ENCODE measurements around the gene FHOD1. TPM values are rescaled to one million over a fixed set of nuclear protein-coding genes. Genes with fewer than 3 reads are reported as not detected.

FHOD1 gene
- polyA plus RNA-seq, 2 of the 4 experiments (the other 2 are of a cell fraction) = 16.1 to 33.6 TPM

DNA sequence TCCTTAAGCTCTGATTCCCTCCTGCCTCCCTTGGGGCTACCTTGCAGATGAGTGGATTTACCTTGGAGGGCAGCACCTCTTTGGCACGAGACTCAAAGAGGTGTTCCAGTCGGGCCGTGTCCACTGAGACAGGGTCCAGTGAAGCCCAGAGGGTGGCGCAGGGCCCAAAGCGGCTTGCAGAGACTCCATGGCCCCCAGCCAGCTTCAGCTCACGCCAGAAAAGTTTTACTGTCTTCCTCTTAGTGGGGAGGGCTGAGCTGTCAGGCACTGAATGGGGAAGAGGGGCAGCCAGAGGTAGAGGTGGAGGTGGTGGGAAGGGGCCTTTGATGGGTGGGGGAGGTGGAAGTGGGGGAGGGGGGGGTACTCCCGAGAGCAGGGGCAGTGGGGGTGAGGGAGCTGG, 13.7 kb downstream of the FHOD1 start:
- no peak overlapping the region for H3K27ac ChIP-seq
- no peak overlapping the region for H3K4me2 ChIP-seq
- H3K4me3 ChIP-seq = no peak overlapping the region
- FAIRE-seq (no peak), DNase-seq (ENCODE audit: low read depth in 1 of 2, low spot score in 1 of 2) (no peak), ATAC-seq (no peak)
- WGBS (ENCODE audit: missing lambda C conversion rate) = 84% methylated on average over 6 of the region's 7 CpGs
- no peaks in the 10 kb centered on the region for H3K4me1 ChIP-seq
- ChIA-PET POLR2A (no interaction called here), CTCF (interaction anchor here (2.9 to 14.1 kb wide), 2 partner anchors 12 to 44 kb away, joined by 8 to 138 read pairs; partner anchors contain the start of genes FHOD1 and SLC9A5)
- H3K9me3 ChIP-seq = no peaks in the 10 kb centered on the region
- TF ChIP-seq ZSCAN20 (CRISPR knock-in tag; IDR thresholded peaks at IDR 0.05) (no peak), JUN (IDR thresholded peaks at IDR 0.05) (no peak), KDM1A (IDR thresholded peaks at IDR 0.05; ENCODE audit: low read depth) (no peak), CHD4 (IDR thresholded peaks at IDR 0.05; ENCODE audit: borderline replicate concordance) (no peak), NR3C1 (IDR thresholded peaks at IDR 0.05) (no peak), MAZ (IDR thresholded peaks at IDR 0.05; ENCODE audit: borderline replicate concordance, low read depth, low read length) (no peak), FOSL2 (IDR thresholded peaks at IDR 0.05) (no peak), FOSL2 (CRISPR knock-in tag; IDR thresholded peaks at IDR 0.05) (no peak), HDAC2 (IDR thresholded peaks at IDR 0.05) (no peak), CBX2 (IDR thresholded peaks at IDR 0.05; ENCODE audit: borderline replicate concordance, low read depth) (no peak)
- TF ChIP-seq, protein P1, sequence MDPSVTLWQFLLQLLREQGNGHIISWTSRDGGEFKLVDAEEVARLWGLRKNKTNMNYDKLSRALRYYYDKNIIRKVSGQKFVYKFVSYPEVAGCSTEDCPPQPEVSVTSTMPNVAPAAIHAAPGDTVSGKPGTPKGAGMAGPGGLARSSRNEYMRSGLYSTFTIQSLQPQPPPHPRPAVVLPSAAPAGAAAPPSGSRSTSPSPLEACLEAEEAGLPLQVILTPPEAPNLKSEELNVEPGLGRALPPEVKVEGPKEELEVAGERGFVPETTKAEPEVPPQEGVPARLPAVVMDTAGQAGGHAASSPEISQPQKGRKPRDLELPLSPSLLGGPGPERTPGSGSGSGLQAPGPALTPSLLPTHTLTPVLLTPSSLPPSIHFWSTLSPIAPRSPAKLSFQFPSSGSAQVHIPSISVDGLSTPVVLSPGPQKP (IDR thresholded peaks at IDR 0.05; ENCODE audit: low read depth, low read length) = no peak
- TF ChIP-seq, protein P2, sequence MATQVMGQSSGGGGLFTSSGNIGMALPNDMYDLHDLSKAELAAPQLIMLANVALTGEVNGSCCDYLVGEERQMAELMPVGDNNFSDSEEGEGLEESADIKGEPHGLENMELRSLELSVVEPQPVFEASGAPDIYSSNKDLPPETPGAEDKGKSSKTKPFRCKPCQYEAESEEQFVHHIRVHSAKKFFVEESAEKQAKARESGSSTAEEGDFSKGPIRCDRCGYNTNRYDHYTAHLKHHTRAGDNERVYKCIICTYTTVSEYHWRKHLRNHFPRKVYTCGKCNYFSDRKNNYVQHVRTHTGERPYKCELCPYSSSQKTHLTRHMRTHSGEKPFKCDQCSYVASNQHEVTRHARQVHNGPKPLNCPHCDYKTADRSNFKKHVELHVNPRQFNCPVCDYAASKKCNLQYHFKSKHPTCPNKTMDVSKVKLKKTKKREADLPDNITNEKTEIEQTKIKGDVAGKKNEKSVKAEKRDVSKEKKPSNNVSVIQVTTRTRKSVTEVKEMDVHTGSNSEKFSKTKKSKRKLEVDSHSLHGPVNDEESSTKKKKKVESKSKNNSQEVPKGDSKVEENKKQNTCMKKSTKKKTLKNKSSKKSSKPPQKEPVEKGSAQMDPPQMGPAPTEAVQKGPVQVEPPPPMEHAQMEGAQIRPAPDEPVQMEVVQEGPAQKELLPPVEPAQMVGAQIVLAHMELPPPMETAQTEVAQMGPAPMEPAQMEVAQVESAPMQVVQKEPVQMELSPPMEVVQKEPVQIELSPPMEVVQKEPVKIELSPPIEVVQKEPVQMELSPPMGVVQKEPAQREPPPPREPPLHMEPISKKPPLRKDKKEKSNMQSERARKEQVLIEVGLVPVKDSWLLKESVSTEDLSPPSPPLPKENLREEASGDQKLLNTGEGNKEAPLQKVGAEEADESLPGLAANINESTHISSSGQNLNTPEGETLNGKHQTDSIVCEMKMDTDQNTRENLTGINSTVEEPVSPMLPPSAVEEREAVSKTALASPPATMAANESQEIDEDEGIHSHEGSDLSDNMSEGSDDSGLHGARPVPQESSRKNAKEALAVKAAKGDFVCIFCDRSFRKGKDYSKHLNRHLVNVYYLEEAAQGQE (IDR thresholded peaks at IDR 0.05) = no peak
- TF ChIP-seq, protein P3, sequence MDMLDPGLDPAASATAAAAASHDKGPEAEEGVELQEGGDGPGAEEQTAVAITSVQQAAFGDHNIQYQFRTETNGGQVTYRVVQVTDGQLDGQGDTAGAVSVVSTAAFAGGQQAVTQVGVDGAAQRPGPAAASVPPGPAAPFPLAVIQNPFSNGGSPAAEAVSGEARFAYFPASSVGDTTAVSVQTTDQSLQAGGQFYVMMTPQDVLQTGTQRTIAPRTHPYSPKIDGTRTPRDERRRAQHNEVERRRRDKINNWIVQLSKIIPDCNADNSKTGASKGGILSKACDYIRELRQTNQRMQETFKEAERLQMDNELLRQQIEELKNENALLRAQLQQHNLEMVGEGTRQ (IDR thresholded peaks at IDR 0.05) = no peak
- TF ChIP-seq, protein P4, sequence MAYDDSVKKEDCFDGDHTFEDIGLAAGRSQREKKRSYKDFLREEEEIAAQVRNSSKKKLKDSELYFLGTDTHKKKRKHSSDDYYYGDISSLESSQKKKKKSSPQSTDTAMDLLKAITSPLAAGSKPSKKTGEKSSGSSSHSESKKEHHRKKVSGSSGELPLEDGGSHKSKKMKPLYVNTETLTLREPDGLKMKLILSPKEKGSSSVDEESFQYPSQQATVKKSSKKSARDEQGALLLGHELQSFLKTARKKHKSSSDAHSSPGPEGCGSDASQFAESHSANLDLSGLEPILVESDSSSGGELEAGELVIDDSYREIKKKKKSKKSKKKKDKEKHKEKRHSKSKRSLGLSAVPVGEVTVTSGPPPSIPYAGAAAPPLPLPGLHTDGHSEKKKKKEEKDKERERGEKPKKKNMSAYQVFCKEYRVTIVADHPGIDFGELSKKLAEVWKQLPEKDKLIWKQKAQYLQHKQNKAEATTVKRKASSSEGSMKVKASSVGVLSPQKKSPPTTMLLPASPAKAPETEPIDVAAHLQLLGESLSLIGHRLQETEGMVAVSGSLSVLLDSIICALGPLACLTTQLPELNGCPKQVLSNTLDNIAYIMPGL (CRISPR knock-in tag; IDR thresholded peaks at IDR 0.05; ENCODE audit: borderline replicate concordance) = no peak
- TF ChIP-seq, protein P5, sequence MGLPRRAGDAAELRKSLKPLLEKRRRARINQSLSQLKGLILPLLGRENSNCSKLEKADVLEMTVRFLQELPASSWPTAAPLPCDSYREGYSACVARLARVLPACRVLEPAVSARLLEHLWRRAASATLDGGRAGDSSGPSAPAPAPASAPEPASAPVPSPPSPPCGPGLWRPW (IDR thresholded peaks at IDR 0.05) = no peak

DNA sequence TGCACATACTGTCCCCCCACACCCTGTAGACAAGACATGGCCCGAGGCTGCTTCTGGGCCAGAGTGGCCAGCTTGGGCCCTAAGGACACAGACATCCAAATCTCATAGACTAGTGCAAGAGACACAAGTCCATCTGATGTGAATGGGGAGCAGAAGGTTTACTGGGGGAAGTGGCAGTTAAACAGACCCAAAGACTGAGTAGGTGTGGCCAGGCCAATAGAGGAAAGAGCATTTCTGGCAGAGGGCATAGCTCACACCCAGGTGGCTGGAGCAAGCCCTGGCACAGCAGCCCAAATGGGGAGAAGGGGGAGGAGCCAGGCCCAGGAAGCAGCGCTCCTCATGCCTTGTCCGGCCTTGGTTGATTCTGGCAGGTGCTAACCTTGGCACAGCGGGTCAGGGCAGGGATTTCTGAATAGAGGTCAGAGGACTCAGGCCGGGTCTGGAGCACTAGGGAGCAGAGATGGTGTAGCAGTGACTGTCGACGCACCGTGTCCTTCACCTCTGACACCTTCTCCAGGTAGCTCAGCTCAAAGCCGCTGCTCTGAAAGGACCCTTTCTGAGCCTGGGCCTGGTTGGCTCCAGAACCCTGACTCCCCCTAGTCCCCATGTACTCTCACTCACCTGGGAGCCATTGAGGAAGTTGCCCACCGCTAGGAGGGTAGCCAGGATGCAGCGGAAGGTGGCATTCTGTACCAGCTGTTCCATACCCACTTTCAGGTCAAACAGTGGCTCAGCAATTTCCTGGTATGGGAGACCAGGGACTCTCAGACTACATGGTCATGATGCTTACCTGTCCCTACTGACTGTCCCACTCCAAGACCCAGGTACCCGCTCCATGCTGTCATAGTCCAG, 16.2 kb downstream of the FHOD1 start:
- DNase-seq (ENCODE audit: low read depth in 1 of 2, low spot score in 1 of 2) (no peak), ATAC-seq (no peak), FAIRE-seq (no peak)
- WGBS (ENCODE audit: missing lambda C conversion rate) = 97% methylated on average over 11 of the region's 12 CpGs
- POLR2A ChIA-PET = interaction anchor here (0.9 to 1.9 kb wide), 2 partner anchors 11 to 15 kb away, joined by 3 to 6 read pairs; no protein-coding TSS in a partner anchor
- H3K4me2 ChIP-seq = no peak overlapping the region
- H3K27ac ChIP-seq = no peak overlapping the region
- H3K4me1 ChIP-seq = peaks cover 9% of the 10 kb centered on the region
- CTCF ChIA-PET = interaction anchor here (0.9 to 14.1 kb wide), 6 partner anchors 14 to 47 kb away, joined by 3 to 138 read pairs (median 4); partner anchors contain the start of genes FHOD1 and SLC9A5
- H3K4me3 ChIP-seq = no peak overlapping the region
- no peaks in the 10 kb centered on the region for H3K9me3 ChIP-seq
- TF ChIP-seq, protein P4 (CRISPR knock-in tag; IDR thresholded peaks at IDR 0.05; ENCODE audit: borderline replicate concordance) = no peak
- TF ChIP-seq EHMT2 (IDR thresholded peaks at IDR 0.05; ENCODE audit: low read depth) (no peak), SREBF2 (IDR thresholded peaks at IDR 0.05) (no peak), HOXA7 (CRISPR knock-in tag; IDR thresholded peaks at IDR 0.05) (no peak), JUNB (IDR thresholded peaks at IDR 0.05) (no peak), FOSL2 (IDR thresholded peaks at IDR 0.05) (no peak), FOSL2 (CRISPR knock-in tag; IDR thresholded peaks at IDR 0.05) (no peak), HOXB13 (CRISPR knock-in tag; IDR thresholded peaks at IDR 0.05; ENCODE audit: low read depth) (no peak), EP300 (IDR thresholded peaks at IDR 0.05) (no peak), ESRRA (IDR thresholded peaks at IDR 0.05; ENCODE audit: borderline replicate concordance, low read length) (no peak), JUN (IDR thresholded peaks at IDR 0.05) (no peak), KDM5A (IDR thresholded peaks at IDR 0.05) (no peak)
- TF ChIP-seq, protein P6, sequence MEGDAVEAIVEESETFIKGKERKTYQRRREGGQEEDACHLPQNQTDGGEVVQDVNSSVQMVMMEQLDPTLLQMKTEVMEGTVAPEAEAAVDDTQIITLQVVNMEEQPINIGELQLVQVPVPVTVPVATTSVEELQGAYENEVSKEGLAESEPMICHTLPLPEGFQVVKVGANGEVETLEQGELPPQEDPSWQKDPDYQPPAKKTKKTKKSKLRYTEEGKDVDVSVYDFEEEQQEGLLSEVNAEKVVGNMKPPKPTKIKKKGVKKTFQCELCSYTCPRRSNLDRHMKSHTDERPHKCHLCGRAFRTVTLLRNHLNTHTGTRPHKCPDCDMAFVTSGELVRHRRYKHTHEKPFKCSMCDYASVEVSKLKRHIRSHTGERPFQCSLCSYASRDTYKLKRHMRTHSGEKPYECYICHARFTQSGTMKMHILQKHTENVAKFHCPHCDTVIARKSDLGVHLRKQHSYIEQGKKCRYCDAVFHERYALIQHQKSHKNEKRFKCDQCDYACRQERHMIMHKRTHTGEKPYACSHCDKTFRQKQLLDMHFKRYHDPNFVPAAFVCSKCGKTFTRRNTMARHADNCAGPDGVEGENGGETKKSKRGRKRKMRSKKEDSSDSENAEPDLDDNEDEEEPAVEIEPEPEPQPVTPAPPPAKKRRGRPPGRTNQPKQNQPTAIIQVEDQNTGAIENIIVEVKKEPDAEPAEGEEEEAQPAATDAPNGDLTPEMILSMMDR (IDR thresholded peaks at IDR 0.05) = no peak
